Stimulated activated CD4-positive, alpha-beta T cell treated with anti-CD3 and anti-CD28 coated beads, Interleukin-4, amount 100 ng/mL, for 48 hours (primary cell): ENCODE data around the gene RAB31.

Experiments
- DNase-seq, 2 donors: peaks; one replicate each; pipeline ENCODE4 v3.0.0-alpha.2; 2020; ENCODE audit warnings: low read depth in 2 of 2

The RAB31 gene

GRCh38 chr18:9737472-9738121, 29.5 kb downstream of the RAB31 start:
- no peak for DNase-seq

GRCh38 chr18:9738266-9738969, 30.3 kb downstream of the RAB31 start:
- DNase-seq: no peak

- no peak for DNase-seq
Observed at GRCh38 chr18:9739516-9739915, 31.4 kb downstream of the RAB31 start.

DNA sequence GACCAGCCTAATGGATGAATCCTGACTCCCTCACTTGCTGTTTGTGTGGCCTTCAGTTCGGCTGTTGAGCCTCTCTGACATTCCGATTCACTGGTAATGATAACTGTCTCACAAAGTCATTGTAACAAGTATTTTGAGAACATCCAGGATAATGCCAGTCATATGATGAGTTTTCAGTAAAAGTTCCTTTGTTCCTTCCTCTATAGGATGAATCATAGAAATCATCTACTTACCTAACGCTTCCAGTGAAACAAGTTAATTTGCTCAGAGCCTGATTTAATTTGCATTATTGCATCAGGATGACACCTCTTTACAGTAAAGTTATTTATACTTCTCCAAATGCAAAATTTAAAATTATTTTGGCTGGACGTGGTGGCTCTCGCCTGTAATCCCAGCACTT, 32.0 kb downstream of the RAB31 start:
- DNase-seq: no peak

GRCh38 chr18:9741406-9741792, 33.3 kb downstream of the RAB31 start:
- no peak for DNase-seq

GRCh38 chr18:9741793-9742523, 33.9 kb downstream of the RAB31 start:
- no peak for DNase-seq

DNA sequence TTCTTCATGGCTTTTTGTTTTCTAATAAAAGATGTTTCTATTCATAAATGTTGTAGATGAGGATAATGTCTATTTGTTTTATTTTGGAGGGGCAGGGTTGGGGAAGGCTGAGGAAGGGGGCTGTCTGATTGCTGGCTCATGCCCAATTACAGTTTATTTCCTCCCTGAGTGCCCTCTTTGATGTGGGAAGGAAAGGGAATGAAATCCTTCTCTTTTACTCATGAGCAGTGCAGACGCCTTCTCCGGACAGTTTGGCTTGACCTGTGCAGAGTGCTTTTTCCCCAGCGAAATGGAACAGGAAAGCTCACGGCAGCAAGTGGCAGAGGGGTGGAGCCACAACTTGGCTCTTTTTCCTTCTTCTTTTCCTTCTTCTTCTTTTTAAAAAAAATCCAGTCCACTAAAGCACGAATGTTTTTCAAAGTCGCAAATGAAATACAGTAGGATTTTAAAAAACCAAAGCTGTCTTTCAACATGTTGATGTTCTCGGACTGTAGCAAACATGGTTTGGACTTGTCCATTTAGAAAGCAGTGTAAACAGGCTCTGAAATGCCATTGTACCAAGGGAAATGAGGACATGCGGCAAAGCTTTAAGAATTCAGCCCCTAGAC, 34.5 kb downstream of the RAB31 start:
- no peak for DNase-seq

DNA sequence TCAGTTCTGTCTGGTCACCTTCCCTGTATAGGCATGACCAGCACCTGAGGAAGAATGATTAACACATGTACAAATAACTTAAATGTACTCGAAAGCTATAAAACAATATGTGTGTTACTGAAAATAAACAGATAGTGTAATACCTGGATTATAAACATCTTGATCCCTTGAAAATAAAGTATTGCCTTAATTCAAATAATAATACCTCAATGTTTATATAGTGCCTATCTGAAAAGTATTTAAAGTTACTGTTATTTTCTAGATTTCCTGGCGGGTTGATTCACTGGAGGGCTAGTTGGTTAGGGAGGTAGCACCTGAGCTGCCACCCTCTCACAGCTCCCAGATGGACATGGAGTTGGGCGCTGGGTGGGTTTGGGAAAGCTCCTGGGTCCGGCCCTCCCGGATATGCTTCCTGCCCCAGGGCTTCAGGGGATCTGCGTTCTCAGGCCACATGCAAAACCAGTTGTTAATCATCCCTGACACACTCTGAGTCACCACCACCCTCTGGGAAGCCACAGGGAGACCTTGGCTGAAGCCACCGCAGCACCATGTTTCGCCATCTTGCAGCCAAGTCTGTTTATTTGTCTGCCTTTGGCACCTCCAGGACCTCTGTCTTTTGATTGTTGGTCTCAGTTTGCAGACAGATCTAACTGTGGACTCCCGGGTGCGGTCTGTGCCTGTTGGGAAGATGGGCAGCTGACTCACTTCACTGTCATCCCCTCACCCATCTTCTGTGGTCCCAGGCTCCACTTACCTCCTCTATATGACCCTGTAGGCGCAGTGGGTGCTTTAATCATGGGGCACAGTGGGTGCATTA, 35.3 kb downstream of the RAB31 start:
- no peak for DNase-seq

- no peak for DNase-seq
Observed at GRCh38 chr18:9746958-9747357, 38.9 kb downstream of the RAB31 start.

DNA sequence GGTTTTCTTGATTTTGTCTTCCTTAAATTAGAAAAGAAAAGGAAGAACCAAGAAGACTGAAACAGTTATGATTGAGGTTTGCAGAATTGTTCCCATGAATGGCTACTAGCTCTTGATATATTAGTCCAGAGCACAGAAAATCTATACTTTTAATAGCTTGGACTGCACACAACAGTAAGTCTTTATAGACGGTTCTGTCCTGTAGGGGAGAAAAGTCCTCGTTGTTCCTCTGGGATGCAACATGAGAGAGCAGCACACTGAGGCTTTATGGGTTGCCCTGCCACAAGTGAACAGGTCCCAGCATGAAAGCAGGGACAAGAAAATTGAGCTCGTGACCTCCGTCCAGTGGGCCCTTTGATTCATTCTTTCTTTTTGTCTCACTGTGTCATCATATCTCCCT, 41.5 kb downstream of the RAB31 start:
- DNase-seq: no peak

GRCh38 chr18:9750112-9750511, 42.0 kb downstream of the RAB31 start:
- no peak for DNase-seq

DNA sequence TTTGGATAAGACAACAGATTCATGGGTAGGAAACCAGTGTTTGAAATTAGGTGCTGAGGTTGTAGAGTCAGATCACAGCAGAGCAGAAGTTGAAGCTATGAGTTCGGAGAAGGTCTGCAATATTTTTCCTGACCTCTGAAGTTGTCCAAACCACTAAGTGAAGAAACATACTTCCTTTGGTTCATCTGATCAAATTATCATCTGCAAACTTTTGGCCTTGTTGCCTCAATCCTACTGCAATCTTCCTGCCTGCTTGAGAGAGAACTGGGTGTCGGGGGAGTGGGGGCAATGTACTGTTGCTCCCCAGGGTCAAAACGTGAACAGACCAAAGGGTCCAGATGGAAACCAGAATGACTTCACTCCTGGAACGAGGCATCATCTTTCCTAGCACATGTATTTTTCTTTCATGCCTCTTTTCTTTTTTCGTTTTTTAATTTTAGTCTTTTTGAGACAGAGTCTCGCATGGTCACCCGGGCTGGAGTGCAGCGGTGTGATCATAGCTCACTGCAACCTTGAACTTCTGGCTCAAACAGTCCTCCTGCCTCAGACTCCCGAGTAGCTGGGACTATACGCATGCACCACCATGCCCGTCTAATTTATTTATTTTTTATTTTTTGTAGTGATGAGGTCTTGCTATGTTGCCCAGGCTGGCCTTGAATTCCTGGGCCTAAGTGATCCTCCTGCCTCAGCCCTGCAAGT, 42.7 kb downstream of the RAB31 start:
- DNase-seq: no peak

DNA sequence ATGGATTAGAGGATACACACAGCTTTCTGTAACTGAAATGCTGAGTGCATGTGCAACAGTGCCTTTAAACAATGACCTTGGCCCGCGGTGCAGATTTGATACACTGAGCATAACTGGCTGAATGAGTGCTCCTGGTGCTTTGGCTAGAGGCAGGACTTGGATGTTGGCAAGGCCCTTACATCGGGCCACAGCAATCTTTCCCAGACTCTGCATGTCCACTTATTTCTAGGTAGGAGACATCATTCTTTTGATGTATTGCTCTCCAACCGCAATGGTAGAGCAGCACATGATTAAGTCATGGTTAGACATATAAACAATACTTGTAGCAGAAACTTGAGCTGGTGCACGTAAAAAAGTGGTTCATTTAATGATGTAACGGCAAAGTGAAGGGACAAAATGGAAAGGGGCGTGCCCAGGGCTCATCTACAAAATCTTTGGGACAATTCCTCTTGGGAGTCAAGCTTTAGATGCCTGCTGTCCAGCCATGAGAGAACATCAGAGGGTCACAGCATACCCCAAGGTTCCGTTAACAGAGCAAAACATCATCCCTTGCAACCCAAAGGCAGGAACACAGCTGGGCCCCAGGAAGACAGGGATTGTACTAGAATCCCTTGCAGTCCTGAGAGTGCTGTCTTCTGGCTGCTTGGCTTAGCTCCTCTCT, 43.4 kb downstream of the RAB31 start:
- no peak for DNase-seq

- no peak for DNase-seq
Observed at GRCh38 chr18:9753846-9754245, 45.7 kb downstream of the RAB31 start.

DNA sequence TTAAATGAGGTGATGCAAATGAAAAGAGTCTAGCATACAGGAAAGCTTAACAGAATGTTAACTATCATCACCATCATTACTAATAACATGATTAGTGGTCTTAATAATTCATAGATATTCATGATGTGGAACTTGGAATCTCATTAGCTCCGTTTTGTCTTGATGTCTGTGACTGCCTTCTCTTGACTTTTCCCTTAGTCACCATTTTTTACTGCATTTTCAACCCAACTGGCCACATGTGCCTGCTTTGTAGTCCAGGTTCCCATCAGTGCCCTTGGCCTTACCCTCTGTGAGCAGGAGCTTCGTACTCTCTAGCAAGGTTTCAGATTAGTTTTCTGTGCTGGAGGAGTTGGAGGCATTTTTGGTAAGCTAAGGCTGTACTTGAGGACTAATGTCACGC, 47.0 kb downstream of the RAB31 start:
- DNase-seq: no peak

- no peak for DNase-seq
Observed at GRCh38 chr18:9755615-9756014, 47.5 kb downstream of the RAB31 start.

GRCh38 chr18:9756271-9756932, 48.3 kb downstream of the RAB31 start:
- no peak for DNase-seq

DNA sequence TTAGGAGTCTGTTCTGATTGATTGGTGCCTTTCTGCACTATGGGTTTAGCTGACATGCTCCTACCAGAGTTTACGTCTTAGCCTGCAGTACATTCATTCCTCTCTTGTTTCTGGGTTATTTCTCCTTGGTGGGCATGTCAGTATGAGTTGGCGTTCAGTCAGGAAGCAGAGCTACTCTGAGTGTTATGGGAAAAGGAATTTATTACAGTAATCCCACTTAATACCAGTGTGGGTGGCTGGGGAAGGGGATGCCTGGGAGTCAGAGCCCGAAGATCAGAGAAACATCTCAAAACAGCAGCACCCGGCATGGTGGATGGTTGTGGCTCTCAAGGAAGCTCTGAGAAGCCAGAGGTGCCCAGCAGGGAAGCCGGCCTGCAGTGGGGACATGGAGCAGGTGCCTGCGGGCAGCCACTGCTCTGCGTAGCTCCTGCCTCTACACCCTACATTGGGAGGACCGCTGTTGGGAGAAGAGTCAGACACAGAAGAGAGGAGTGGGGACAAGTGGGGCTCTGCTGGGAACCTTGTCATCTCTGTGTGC, 48.9 kb downstream of the RAB31 start:
- DNase-seq: no peak

DNA sequence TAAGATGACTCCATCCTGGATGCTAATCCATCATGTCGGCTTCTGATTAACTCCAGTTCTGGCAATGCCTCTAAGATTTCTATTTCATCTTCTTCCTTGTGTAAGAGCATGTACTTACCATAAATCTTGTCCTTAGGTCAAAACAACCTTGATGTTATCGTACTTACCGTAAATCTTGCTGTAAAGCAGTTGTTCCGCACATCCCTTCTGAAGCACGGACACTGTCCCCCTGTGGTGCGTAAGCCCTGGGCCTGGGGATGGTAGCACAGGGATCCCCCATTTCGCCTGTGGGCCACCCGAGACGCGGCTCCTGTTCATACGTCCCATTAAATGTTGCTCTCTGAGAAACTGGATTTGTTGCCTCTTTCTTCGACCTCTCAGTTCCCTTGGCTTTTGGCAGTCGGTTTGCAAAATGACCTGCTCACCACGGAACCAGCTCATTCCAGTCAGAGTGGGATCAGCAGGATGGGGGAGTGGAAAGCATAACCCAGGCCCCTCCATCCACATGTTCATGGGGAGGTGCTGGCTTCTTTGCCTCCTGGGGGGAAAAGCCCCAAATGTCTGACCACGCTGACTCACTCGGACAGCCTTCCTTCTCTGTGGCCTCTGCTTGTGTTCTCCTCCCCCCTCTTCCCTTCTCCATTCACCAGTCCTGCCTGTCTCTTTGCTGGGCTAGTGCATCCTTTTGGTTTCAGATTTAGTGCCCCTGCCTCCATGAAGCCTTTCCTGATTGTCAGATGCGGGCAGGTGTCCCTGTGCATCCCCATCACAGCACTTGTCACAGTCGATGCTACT, 49.9 kb downstream of the RAB31 start:
- no peak for DNase-seq
